DMS79 (cell line): ENCODE measurements around the gene SYNPO2L.
A peak's percentile ranks its signal among the peaks of the same experiment; 100 is the strongest.
"Not testable (repeated sequence)": the region's sequence is repeated elsewhere in the genome, so short reads cannot be mapped to it uniquely, and the experiment has no call there.

ENCODE experiments used
- DNase-seq: peaks from one replicate; lab custom pipeline; 2025; lab: John Stamatoyannopoulos, UW

The SYNPO2L gene

DNA sequence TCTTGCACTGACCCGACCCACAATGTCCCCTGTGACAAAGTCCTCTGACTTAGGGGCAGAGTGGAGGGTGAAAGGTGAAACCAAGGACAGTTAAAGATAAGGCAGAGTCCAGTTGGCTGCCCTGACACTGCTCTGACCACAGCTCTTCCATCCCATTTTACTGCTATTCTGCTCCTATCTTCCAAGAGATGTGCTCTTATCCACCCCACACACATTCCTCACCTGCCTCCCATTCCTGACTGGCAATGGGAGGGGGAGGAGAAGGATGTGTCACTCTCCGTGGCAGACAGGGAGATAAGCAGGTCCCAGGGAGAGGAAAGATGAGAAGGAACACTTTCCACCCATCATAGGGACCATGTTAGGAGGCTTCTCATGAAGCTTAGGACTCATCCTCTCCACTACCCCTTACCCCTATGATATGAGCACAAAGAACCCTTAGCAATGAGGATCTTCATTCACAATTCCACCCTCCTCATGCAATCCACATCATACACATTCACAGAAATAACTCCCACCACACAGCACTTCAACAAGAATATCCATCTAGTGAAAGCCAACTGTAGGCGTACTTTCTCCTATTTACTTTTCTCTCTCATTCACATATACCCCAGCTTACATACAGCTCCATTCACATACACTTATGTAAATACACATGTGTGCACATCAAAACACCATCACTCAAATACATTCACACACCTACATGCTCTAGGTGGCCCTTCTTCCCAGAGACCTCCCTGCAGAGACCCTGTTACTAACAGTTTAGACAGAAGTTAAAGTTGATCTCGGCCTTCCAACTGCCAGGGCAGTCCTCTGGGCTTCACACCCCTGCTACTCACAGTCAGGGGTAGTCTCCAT lies 6.6 kb downstream of the SYNPO2L start:
- no peak for DNase-seq

- no peak for DNase-seq
Observed at GRCh38 chr10:73647875-73648651, 7.8 kb downstream of the SYNPO2L start.

GRCh38 chr10:73647211-73647874 lies 8.5 kb downstream of the SYNPO2L start:
- peak; percentile 59 for DNase-seq

- DNase-seq, result no peak
Observed at GRCh38 chr10:73646598-73647041, 9.2 kb downstream of the SYNPO2L start.

- no peak for DNase-seq
Observed at GRCh38 chr10:73645251-73645650, 10.6 kb downstream of the SYNPO2L start.

- DNase-seq, result no peak
Observed at GRCh38 chr10:73644767-73645166, 11.1 kb downstream of the SYNPO2L start.

- DNase-seq, result peak; percentile 24
Observed at GRCh38 chr10:73644015-73644743, 11.7 kb downstream of the SYNPO2L start.

- no peak for DNase-seq
Observed at GRCh38 chr10:73643362-73643761, 12.5 kb downstream of the SYNPO2L start.

DNA sequence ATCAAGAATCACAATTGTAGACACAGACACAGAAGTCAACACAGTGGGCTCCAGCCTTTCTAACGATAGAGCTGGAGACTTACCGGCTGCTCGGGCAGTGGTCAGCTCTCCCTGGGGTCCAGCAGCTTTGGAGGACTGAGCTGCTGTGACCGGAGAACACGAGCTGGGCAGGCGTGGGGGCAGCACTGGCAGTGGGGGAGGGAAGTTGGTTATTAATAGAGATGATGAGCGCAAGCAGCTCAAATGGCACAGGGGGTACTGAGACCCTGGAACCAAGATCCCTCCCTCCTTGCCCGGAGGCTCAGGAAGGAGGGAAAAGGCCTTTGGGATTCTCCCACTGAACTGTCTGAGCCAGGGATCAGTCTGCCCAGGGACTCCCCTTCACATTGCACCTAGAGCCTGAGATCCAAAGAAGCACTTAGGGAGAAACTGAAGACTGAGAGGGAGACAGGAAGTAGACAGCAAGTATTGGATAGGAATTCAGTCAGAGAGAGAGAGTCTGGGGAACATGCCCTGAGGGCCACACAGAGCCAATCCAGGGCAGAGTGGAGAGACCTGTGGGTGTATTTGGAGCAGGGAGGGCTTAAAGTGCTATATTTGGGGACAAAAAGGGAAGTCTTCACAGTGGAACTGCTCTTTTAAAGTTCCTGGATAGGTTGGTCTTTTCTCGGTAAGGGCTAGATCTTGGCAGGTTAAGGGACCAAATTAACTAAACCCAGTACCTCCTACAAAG lies 14.3 kb downstream of the SYNPO2L start, which contains the start of gene MYOZ1:
MYOZ1 (minus strand) TSS at position 147 of the 733 bp plus-strand sequence. CDS start 1,457 bp downstream, outside the sequence.
- DNase-seq, result no peak

DNA sequence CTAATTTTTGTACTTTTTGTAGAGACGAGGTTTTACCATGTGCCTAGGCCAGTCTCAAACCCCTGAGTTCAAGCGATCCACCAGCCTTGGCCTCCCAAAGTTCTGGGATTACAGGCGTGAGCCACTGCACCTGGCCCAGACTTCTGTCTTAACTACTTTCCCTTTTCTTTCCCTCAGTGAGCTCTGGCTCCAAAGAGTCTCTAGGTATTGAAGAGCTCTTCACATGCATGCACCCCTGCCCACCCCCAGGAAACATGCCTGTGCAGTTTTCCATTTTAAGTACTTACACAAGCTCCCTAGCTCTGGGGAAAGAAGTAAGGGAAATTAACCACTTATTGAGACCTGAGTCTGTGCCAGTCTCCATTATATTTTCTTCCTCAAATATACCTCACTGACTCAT lies 16.5 kb downstream of the SYNPO2L start:
- peak; percentile 6 for DNase-seq

DNA sequence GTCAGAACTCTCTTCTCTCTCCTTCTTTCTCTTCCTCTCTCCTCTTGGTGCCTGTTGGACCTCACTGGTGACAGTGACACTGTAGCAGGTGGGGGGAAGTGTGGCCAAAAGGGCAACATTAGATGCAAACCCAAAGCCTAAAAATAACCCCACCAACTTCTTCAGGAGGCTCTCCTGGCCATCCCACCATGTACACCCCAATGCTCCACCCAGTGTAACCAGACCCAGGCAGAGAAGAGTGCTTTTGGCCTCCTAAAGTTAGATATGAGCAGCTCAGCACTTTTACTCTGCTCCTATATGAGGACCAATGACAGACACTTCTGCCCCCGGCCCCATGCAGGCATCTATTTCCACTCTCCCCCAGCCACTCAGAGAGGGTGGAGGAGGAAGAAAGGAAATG lies 20.0 kb downstream of the SYNPO2L start:
- no peak for DNase-seq

GRCh38 chr10:73634421-73634820 lies 21.4 kb downstream of the SYNPO2L start:
- no peak for DNase-seq

DNA sequence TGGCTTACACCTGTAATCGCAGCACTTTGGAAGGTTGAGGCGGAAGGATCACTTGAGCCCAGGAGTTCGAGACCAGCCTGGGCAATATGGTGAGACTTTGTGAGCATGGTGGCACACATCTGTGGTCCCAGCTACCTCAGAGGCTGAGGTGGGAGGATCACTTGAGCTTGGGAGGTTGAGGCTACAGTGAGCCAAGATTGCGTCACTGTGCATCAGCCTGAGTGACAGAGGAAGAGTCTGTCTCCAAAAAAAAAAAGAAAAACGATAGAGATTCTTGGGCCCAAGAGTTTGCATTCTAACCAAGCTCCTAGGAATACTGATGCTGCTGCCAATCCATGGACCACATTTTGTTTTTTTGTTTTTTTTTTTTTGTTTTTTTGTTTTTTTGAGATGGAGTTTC lies 26.7 kb downstream of the SYNPO2L start:
- no peak for DNase-seq

DNA sequence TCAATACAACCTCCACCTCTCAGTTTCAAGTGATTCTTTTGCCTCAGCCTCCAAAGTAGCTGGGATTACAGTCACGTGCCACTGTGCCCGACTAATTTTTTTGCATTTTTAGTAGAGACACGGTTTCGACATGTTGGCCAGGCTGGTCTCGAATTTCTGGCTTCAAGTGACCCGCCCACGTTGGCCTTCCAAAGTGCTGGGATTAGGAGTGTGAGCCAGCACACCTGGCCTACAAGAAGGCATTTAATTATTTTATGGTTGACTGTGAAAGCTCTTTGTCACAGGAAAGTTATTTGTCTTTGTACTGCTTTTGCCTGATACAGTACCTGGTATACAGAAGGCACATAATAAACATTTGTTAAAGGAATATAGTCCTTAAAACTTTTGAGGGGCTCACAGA lies 27.4 kb downstream of the SYNPO2L start:
- no peak for DNase-seq

DNA sequence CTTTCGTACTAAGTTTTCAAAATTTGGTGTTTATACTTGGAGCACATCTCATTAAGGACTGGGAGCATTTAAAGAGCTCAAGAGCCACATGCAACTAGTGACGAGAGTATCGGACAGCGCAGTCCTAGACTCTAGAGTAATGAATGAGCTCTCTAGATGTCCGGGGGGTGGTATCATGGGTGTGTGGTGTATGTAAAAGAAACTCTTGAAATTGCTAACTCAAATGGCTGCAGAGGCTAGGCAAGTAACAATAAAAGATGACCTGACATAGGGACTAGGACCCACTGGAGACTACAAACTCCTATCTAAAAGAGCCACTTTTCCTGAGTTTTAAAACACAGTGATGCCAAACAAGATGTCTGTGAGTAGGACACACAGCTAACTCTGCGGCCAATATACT lies 28.5 kb downstream of the SYNPO2L start:
- no peak for DNase-seq

DNA sequence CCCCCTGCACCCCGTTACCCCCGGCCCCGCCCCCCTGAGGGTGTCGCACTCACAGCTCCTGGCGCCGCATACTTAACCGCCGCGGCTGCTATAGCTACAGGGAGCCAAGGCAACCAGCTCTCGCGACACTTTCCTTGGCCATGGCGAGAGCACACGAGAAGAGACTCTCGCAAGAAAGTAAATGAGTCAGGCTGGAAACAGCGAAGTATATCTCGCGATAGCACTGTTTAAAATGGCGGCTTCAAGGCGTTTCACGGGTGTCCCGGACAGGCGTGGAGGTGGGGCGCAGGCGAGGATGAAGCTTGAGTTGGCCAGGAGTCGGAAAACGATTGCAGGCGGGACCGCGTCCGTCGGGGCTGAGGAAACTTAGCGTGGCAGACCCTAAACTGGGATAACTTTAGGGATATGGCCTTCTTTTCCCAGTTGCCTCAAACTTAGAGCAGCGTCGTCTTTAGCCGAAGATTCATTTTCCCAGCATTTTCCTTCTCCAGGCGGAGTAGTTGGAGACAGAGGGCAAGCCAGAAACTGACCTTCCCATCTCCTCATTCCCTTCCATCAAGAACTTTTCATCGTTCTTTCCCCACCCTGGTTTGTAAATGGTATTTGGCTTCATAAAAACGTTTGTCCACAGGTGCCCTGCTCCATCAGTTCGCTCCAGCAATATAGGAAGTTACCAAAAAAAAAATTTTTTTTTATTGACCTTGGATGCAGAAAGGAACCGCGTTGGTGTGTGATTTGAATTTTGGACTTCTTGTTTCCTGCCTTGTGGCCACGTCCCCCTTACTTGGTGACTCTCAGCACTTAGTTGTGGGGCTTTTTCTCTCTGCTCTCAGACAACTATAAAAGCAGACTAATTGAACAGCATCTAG lies 29.7 kb downstream of the SYNPO2L start:
- DNase-seq, result peak; percentile 90

DNA sequence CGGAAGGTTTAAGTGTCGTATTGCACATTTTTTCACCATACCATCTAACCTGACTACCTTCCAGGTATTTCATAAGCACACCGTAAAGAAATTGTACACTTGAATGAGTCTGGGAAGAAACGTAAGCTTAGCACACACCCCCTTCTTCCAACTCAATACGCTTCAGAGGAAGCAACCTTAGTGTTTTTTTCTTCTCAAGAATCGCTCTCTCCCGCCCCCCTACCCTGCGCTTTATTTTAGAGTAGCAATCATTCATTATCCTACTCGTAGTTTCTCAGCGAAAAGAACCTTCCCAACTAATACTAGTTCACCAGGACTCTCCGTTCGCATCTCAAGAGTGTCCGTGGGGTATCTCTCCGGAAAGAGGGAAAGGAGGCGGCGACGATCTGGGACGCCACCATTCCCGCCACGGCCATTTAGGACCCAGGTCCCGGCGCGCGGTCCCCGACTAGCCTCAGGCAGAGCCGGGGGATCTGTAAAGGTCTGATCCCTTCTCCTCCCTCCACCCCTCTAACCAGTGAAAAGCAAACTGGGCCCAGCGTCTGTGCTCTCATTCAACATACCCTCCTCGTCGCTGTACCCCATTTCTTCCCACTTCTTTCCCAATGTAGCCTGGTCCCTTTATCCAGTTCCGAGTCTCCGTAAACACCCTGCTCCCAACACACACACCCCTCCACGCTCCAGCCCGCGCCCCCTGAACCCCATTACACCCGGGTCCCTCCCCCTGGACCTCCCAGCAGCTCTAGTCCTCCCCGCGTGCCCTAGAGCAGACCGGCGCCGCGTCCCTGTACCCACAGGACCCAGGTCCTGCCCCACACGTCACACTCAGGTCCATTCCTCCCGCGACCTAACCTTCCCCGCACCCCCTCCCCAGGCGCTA lies 30.6 kb downstream of the SYNPO2L start:
- peak; percentile 37 for DNase-seq

DNA sequence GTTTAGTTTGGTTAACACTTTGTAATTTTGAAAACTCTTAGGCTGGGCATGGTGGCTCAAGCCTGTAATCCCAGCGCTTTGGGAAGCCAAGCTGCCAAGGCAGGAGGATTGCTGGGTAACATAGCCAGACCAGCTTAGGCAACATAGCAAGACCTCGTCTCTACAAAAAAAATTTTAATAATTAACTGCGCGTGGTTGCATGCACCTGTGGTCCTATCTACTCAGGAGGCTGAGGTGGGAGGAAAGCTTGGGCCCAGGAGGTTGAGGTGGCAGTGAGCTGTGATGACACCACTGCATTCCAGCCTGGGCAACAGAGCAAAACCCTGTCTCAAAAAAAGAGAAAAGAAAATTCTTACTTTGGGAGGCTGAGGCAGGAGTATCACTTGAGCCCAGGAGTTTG lies 32.8 kb downstream of the SYNPO2L start:
- DNase-seq, result no peak

GRCh38 chr10:73620974-73621373 lies 34.9 kb downstream of the SYNPO2L start:
- DNase-seq, result not testable (repeated sequence)
